ENCODE measurements around the gene IRF7. TPM values are rescaled to one million over a fixed set of nuclear protein-coding genes. Genes with fewer than 3 reads are reported as not detected.

Gene IRF7
- total and polyA plus RNA-seq, 3 experiments from 2014 or later = 16.4 to 38.6 (median 18.0) TPM

GRCh38 chr11:646214-646613, 30.5 kb upstream of the IRF7 start:
- Mint-ChIP-seq H3K27ac (peak overlapping the region in 1 of 8 donors; percentile 15), H3K4me3 (no peak overlapping the region), H3K9me3 (no peaks in the 10 kb centered on the region), H3K4me1 (no peaks in the 10 kb centered on the region), H3K36me3 (peaks cover 0 to 28% (median 0%) of the 10 kb centered on the region in 3 donors), H3K27me3 (peaks cover 0 to 2% of the 10 kb centered on the region in 2 donors)
- no peak for DNase-seq
- Histone ChIP-seq H3K4me1 (ENCODE audit: insufficient read depth, low read length) (no peaks in the 10 kb centered on the region), H3K4me3 (ENCODE audit: low read length) (no peak overlapping the region), H3K36me3 (ENCODE audit: insufficient read depth, low read length) (no peaks in the 10 kb centered on the region), H3K27me3 (ENCODE audit: insufficient read depth, low read length, poor library complexity, severe bottlenecking) (no peaks in the 10 kb centered on the region), H3K9me3 (ENCODE audit: low read length) (no peaks in the 10 kb centered on the region), H3K27ac (ENCODE audit: low read depth, low read length) (no peak overlapping the region)
- ChIA-PET POLR2A (no interaction called here), CTCF (no interaction called here)

- Histone ChIP-seq H3K27ac (ENCODE audit: low read depth, low read length) (no peak overlapping the region), H3K4me3 (ENCODE audit: low read length) (no peak overlapping the region), H3K9me3 (ENCODE audit: low read length) (no peaks in the 10 kb centered on the region), H3K36me3 (ENCODE audit: insufficient read depth, low read length) (no peaks in the 10 kb centered on the region), H3K27me3 (ENCODE audit: insufficient read depth, low read length, poor library complexity, severe bottlenecking) (no peaks in the 10 kb centered on the region), H3K4me1 (ENCODE audit: insufficient read depth, low read length) (no peaks in the 10 kb centered on the region)
- Mint-ChIP-seq H3K27ac (peak overlapping the region in 1 of 8 donors; percentile 91), H3K36me3 (peaks cover 0 to 24% (median 0%) of the 10 kb centered on the region in 3 donors), H3K4me1 (peaks cover 0 to under 1% (median 0%) of the 10 kb centered on the region in 3 donors), H3K9me3 (no peaks in the 10 kb centered on the region), H3K4me3 (no peak overlapping the region), H3K27me3 (peaks cover under 1 to 2% of the 10 kb centered on the region in 2 donors)
- ChIA-PET POLR2A (no interaction called here), CTCF (no interaction called here)
- no peak for DNase-seq
Observed at GRCh38 chr11:645536-645935, 29.8 kb upstream of the IRF7 start.

GRCh38 chr11:643849-644738, 28.3 kb upstream of the IRF7 start:
- Mint-ChIP-seq H3K27ac (peak overlapping the region in 1 of 8 donors; percentile 24), H3K9me3 (no peaks in the 10 kb centered on the region), H3K27me3 (peaks cover 4% of the 10 kb centered on the region in 2 donors), H3K4me1 (peaks cover 0 to 5% (median 2%) of the 10 kb centered on the region in 3 donors), H3K36me3 (peaks cover 0 to 19% (median 0%) of the 10 kb centered on the region in 3 donors), H3K4me3 (no peak overlapping the region)
- H3K36me3 ChIP-seq (ENCODE audit: insufficient read depth, low read length) = no peaks in the 10 kb centered on the region
- CTCF ChIA-PET = no interaction called here
- H3K9me3 ChIP-seq (ENCODE audit: low read length) = no peaks in the 10 kb centered on the region
- DNase-seq = no peak
- no peak overlapping the region for H3K4me3 ChIP-seq (ENCODE audit: low read length)
- POLR2A ChIA-PET = no interaction called here
- H3K27me3 ChIP-seq (ENCODE audit: insufficient read depth, low read length, poor library complexity, severe bottlenecking) = no peaks in the 10 kb centered on the region
- H3K27ac ChIP-seq (ENCODE audit: low read depth, low read length) = no peak overlapping the region
- H3K4me1 ChIP-seq (ENCODE audit: insufficient read depth, low read length) = no peaks in the 10 kb centered on the region

GRCh38 chr11:643366-643765, 27.6 kb upstream of the IRF7 start:
- Mint-ChIP-seq H3K36me3 (peaks cover 0 to 16% (median 0%) of the 10 kb centered on the region in 3 donors), H3K27me3 (peaks cover 9 to 11% of the 10 kb centered on the region in 2 donors), H3K4me3 (no peak overlapping the region), H3K4me1 (peaks cover 0 to 12% (median 2%) of the 10 kb centered on the region in 3 donors), H3K27ac (peak overlapping the region in 1 of 8 donors; percentile 10), H3K9me3 (no peaks in the 10 kb centered on the region)
- POLR2A ChIA-PET = no interaction called here
- no peaks in the 10 kb centered on the region for H3K36me3 ChIP-seq (ENCODE audit: insufficient read depth, low read length)
- no peak for DNase-seq
- H3K9me3 ChIP-seq (ENCODE audit: low read length) = no peaks in the 10 kb centered on the region
- H3K27ac ChIP-seq (ENCODE audit: low read depth, low read length) = no peak overlapping the region
- CTCF ChIA-PET = no interaction called here
- peaks cover 5% of the 10 kb centered on the region for H3K27me3 ChIP-seq (ENCODE audit: insufficient read depth, low read length, poor library complexity, severe bottlenecking)
- H3K4me3 ChIP-seq (ENCODE audit: low read length) = no peak overlapping the region
- no peaks in the 10 kb centered on the region for H3K4me1 ChIP-seq (ENCODE audit: insufficient read depth, low read length)

GRCh38 chr11:641806-642370, 26.1 kb upstream of the IRF7 start:
- Mint-ChIP-seq H3K36me3 (peaks cover 0 to 12% (median 0%) of the 10 kb centered on the region in 3 donors), H3K27ac (no peak overlapping the region), H3K9me3 (no peaks in the 10 kb centered on the region), H3K27me3 (peaks cover 16 to 18% of the 10 kb centered on the region in 2 donors), H3K4me3 (peak overlapping the region in 1 of 7 donors; percentile 27), H3K4me1 (peaks cover 4 to 19% (median 5%) of the 10 kb centered on the region in 3 donors)
- DNase-seq = no peak
- ChIA-PET CTCF (no interaction called here), POLR2A (no interaction called here)
- Histone ChIP-seq H3K27ac (ENCODE audit: low read depth, low read length) (no peak overlapping the region), H3K9me3 (ENCODE audit: low read length) (no peaks in the 10 kb centered on the region), H3K36me3 (ENCODE audit: insufficient read depth, low read length) (no peaks in the 10 kb centered on the region), H3K27me3 (ENCODE audit: insufficient read depth, low read length, poor library complexity, severe bottlenecking) (peaks cover 15% of the 10 kb centered on the region), H3K4me1 (ENCODE audit: insufficient read depth, low read length) (no peaks in the 10 kb centered on the region), H3K4me3 (ENCODE audit: low read length) (no peak overlapping the region)

GRCh38 chr11:640021-640706, 24.4 kb upstream of the IRF7 start:
- Histone ChIP-seq H3K36me3 (ENCODE audit: insufficient read depth, low read length) (no peaks in the 10 kb centered on the region), H3K9me3 (ENCODE audit: low read length) (no peaks in the 10 kb centered on the region), H3K4me3 (ENCODE audit: low read length) (no peak overlapping the region), H3K27me3 (ENCODE audit: insufficient read depth, low read length, poor library complexity, severe bottlenecking) (peaks cover 15% of the 10 kb centered on the region), H3K4me1 (ENCODE audit: insufficient read depth, low read length) (no peaks in the 10 kb centered on the region), H3K27ac (ENCODE audit: low read depth, low read length) (no peak overlapping the region)
- peaks cover 0 to 9% (median 0%) of the 10 kb centered on the region in 3 donors for H3K36me3 Mint-ChIP-seq
- H3K4me3 Mint-ChIP-seq = peak overlapping the region in 2 of 7 donors; percentile 52 to 56
- ChIA-PET POLR2A (no interaction called here), CTCF (no interaction called here)
- H3K9me3 Mint-ChIP-seq = no peaks in the 10 kb centered on the region
- DNase-seq = no peak
- no peak overlapping the region for H3K27ac Mint-ChIP-seq
- H3K4me1 Mint-ChIP-seq = peaks cover 4 to 22% (median 6%) of the 10 kb centered on the region in 3 donors
- H3K27me3 Mint-ChIP-seq = peaks cover 21 to 28% of the 10 kb centered on the region in 2 donors

- DNase-seq = no peak
- Mint-ChIP-seq H3K27me3 (peaks cover 23 to 30% of the 10 kb centered on the region in 2 donors), H3K9me3 (no peaks in the 10 kb centered on the region), H3K4me1 (peaks cover 4 to 22% (median 6%) of the 10 kb centered on the region in 3 donors), H3K4me3 (no peak overlapping the region), H3K27ac (no peak overlapping the region), H3K36me3 (peaks cover 0 to 9% (median 0%) of the 10 kb centered on the region in 3 donors)
- H3K27me3 ChIP-seq (ENCODE audit: insufficient read depth, low read length, poor library complexity, severe bottlenecking) = peaks cover 15% of the 10 kb centered on the region
- no peak overlapping the region for H3K27ac ChIP-seq (ENCODE audit: low read depth, low read length)
- no peaks in the 10 kb centered on the region for H3K36me3 ChIP-seq (ENCODE audit: insufficient read depth, low read length)
- ChIA-PET POLR2A (no interaction called here), CTCF (no interaction called here)
- H3K9me3 ChIP-seq (ENCODE audit: low read length) = no peaks in the 10 kb centered on the region
- H3K4me3 ChIP-seq (ENCODE audit: low read length) = no peak overlapping the region
- no peaks in the 10 kb centered on the region for H3K4me1 ChIP-seq (ENCODE audit: insufficient read depth, low read length)
Observed at GRCh38 chr11:639332-639955, 23.7 kb upstream of the IRF7 start.

Measured in CD8-positive, alpha-beta memory T cell (primary cell).